ENCODE measurements around the gene DOK3.

DOK3 gene

DNA sequence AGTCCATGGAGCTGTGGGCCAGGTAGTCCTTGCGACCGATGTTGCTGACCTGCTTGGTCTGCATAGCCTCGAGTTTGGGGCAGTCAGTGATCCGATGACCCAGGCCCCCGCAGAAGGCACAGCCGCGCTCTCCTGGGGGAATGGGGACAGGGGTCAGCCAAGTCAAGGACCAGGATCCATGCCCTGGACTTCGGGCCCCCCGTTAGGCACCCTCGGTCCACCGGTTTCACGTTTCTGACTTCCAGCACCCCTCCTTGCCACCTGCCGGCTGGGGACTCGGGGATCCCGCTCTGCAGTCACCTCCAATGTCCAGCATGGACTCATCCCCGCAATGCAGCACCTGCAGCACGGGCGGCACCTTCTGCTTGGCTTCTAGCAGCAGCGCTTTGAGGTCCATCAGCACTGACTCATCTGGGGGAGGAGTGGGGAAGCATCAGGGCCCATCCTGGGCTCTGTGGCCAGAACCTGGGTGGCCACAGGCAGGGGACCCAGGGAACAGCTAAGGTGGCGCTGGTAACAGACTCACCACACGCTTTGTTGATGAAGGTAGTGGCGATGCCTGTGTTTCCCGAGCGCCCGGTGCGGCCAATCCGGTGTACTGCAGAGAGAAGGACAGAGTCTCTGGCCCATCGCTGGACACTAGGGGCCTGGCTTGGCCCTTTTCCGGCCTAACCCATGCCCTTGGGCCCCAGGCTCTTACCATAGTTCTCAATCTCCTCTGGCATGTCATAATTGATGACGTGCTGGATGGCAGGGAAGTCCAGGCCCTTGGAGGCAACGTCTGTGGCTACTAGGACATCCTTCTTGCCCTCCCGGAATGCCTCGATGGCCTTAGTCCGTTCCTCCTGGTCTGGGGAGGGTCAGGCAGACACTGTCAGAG, 2.4 kb upstream of the DOK3 start:
- DNase-seq, result no peak

- DNase-seq, result no peak
Observed at GRCh38 chr5:177511181-177511580, 1.6 kb upstream of the DOK3 start.

- DNase-seq, result no peak
Observed at GRCh38 chr5:177510567-177511053, 984 bp upstream of the DOK3 start.

DNA sequence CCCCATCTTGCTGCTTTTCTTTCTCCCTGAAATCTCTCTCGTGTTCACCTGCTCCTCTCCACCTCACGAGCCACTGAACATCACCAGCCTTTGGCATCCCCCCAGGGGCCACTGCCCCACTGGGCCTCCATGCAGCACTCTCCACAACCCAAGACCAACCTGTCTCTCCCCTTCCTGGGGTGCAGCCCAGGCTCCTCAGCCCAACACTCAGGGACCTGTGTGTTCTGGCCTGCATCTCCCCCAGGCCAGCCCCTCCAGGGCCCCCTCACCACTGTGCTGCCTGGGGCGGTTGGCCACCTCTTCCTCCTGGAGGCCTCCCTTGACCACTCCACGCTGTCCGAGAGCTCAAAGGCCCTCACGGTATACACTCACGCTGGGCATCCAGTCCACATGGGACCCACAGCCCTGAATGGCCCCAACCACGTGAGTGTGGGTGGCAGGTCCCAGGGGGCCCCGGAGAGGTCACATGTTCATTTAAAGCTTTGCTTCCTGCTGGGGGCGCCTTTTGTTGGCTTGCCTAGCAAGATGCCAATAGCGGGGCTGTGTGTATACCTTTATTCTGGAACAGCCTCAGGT, 453 bp upstream of the DOK3 start:
- no peak for DNase-seq

- no peak for DNase-seq
Observed at GRCh38 chr5:177508837-177509236, 789 bp downstream of the DOK3 start.

DNA sequence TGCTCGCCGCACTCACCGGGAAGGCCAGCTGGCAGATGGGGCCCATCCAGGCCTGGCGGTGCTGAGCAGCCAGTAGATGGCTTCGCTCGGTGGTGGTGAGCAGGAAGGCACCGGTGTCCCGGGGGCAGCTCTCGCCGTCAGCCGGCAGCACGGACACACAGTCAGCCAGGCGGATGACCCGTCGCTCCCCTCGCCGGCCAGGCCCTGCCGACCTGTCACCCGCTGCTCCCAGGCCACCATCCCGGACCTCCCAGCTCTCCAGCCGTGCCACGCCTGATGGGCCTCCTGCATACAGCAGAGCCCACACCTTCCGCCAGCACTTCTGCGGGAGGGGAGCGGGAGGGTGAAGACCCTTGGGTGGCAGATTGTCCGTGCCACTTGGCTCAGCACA, 1.4 kb downstream of the DOK3 start:
- no peak for DNase-seq

GRCh38 chr5:177507596-177508220, 1.9 kb downstream of the DOK3 start:
- DNase-seq, result no peak

DNA sequence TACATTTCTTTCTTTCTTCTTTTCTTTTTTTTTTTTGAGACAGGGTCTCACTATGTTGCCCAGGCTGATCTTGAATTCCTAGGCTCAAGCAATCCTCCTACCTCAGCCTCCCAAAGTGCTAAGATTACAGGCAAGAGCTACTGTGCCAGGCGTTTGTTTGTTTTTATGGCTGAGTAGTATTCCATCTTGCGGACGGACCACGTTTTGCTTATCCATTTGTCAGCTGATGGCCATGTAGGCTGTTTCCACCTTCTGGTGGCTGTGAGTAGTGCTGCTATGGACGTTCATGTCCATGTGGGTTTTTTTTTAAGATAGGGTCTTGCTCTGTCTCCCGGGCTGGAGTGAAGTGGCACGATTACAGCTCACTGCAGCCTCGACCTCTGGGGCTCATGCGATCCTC, 2.5 kb downstream of the DOK3 start:
- DNase-seq, result no peak

- no peak for DNase-seq
Observed at GRCh38 chr5:177505075-177505474, 4.6 kb downstream of the DOK3 start.

DNA sequence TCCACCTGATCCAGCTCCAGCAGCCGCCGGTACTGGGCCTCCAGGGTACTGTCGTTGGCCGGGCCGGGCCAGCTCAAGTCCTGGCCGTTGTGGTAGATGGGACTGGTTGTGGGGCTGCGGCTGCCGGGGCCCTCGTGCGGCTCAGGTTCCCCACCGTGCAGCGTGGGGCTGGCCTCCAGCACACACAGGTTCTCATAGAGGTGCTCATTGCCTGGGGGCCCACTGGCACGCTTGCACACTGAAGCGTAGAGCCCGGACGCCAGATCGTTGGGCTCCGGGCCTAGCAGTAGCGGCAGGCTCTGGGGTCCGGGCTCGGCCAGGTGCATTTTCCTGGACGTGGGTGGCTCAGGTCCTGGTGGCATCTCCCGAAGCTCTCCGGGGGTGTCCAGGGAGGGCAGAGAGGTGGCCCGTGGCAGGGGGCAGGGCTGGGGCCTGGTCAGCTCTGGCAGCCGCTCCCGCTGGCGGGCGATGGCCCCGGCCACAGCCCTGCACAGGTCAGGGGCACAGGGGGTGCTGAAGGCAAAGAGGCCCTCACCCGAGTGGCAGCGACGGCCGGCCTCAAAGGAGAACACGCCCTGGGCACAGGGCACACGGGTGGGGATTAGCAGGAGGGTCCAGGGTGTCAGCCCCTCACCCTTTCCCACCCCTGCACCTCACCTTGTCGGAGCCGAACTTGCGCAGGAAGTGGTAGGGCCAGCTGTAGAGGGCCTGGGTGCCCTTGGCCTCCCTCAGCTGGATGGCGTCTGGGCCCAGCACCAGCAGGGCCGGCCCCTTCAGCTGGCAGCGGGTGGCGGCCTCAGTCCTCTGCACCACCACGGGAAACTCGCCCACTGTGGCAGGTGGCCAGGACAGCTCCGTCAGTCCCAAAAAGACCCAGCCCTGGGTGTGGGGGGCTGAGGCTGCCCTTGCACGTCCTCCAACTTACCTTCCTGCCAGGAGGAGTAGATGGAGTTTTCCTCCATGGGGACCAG, 5.3 kb downstream of the DOK3 start:
- DNase-seq, result no peak

GRCh38 chr5:177503351-177504085, 6.1 kb downstream of the DOK3 start:
- DNase-seq, result no peak

GRCh38 chr5:177502886-177503285, 6.7 kb downstream of the DOK3 start:
- no peak for DNase-seq

- no peak for DNase-seq
Observed at GRCh38 chr5:177501874-177502678, 7.5 kb downstream of the DOK3 start.

DNA sequence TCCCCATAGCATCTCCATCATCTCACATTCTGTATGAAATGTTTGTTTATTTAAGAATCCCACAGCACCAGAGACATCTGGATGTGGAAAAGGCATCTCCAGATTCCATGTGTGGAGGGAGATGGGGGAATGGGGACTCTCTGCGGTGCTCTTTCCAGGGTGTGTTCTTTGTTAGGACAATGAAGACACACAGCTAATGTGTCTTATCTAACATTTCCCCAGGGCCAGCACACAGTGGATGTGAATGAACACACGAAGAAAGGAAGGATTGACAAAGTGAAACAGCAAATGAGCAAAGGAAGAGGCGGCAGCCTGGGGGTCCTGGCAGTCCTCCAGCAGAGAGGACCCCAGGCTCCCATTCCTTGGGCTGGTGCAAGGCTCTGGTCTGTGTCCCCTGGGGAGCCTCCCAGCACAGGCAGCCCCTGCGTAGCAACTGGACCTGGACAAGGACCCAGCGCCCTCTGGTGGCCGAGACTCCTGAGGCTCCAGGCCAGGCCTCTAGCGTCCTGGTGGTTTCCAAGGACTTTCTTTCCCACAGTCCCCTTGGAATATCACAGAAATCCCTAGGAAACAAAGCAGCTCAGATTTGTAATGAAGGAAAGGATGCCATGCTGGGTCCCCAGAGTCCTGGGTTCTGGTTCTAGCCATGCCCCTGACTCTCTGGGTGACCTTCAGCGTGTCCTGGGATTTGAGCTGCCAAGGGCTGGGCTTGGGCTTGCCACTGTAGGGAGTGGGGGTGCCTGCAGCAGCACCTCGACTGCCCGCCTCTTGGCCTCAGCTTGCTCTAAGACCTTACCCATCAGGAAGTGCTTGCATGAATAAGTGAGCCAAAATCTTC, 8.7 kb downstream of the DOK3 start:
- DNase-seq, result peak; percentile 22

- DNase-seq, result no peak
Observed at GRCh38 chr5:177499842-177500241, 9.8 kb downstream of the DOK3 start.

DNA sequence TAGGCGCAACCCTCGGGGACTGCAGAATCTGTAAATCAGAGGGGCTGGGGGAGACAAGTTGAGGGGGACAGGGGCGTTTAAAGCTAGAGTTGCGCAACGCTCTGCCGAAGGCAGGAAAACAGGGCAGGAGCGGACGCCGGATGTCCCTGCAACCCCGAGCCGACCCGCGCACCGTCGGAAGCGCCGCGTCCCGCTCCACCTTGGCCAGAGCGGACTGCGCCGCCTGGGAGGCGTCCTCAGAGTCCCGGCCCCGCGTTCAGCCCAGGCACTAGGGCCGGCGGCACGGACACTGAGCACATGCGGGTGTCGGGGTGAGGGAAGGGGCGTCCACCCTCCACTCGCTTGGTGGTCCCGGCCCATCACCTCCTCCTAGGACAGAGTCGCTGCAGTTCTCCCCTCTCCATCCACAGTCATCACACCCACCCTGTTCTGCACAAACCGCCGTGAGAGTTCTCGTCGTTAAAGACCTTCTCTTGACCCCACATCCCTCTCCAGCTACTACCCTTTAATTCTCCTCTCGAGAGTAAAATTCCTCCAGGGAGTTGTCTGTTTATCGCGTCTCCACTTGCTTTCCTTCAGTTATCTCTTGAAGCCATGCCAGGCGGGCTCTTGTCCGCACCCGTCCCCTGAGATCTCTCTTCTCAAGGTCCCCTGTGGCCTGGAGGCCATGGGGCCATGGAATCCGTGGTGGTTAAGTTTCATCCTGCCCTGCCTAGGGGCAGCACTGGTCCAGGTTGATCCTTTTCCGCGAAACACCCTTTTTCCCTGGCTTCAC, 11.4 kb downstream of the DOK3 start:
- DNase-seq, result no peak

GRCh38 chr5:177497292-177498012, 12.2 kb downstream of the DOK3 start, which contains the start of gene PDLIM7:
TSS of gene PDLIM7 (minus strand) at chr5:177497604. CDS start at chr5:177496512, 1,092 bp downstream.
- DNase-seq, result peak; percentile 97

GRCh38 chr5:177496727-177497291, 12.8 kb downstream of the DOK3 start:
- peak; percentile 77 for DNase-seq

Data from kidney glomerular epithelial cell (primary cell).